Liver (tissue), 9 donors: ENCODE measurements around the gene KRT8. TPM values are rescaled to one million over a fixed set of nuclear protein-coding genes. Genes with fewer than 3 reads are reported as not detected.

Source experiments
- DNase-seq: peaks from one replicate; pipeline ENCODE4 v3.0.0-alpha.2; 2017; ENCODE audit warnings: low spot score
- H3K27ac ChIP-seq, 2 donors: one replicate each; pipeline ENCODE4 v1.7.0; 2013; ENCODE audit warnings: inconsistent platforms in 2 of 2, low read length in 2 of 2, control low read depth in 1 of 2, low read depth in 1 of 2, mild to moderate bottlenecking in 1 of 2
- H3K27me3 ChIP-seq, 4 donors: one replicate each; pipeline versions ENCODE4 v1.6.1 to v1.7.0; 2013; ENCODE audit warnings: low read length in 3 of 4, inconsistent platforms in 1 of 4, mild to moderate bottlenecking in 1 of 4, moderate library complexity in 1 of 4; ENCODE audit not compliant: control insufficient read depth in 4 of 4, insufficient read depth in 4 of 4
- H3K36me3 ChIP-seq, 4 donors: one replicate each; pipeline versions ENCODE4 v1.6.1 to v1.7.0; 2013; ENCODE audit warnings: low read length in 3 of 4, mild to moderate bottlenecking in 3 of 4, low read depth in 1 of 4, moderate library complexity in 1 of 4; ENCODE audit not compliant: control insufficient read depth in 4 of 4, insufficient read depth in 3 of 4
- H3K4me1 ChIP-seq, 4 donors: one replicate each; pipeline versions ENCODE4 v1.6.1 to v1.7.0; 2013; ENCODE audit warnings: low read length in 3 of 4, mild to moderate bottlenecking in 3 of 4, moderate library complexity in 1 of 4; ENCODE audit not compliant: control insufficient read depth in 4 of 4, insufficient read depth in 4 of 4
- H3K4me3 ChIP-seq, 3 donors: one replicate each; pipeline versions ENCODE4 v1.6.1 to v1.7.0; 2013; ENCODE audit warnings: low read length in 3 of 3, control low read depth in 1 of 3, low read depth in 1 of 3, mild to moderate bottlenecking in 1 of 3
- H3K9ac ChIP-seq, 2 donors: one replicate each; pipeline ENCODE4 v1.7.0; 2013; ENCODE audit warnings: low read length in 2 of 2, mild to moderate bottlenecking in 2 of 2, moderate library complexity in 2 of 2, control low read depth in 1 of 2, low read depth in 1 of 2
- H3K9me3 ChIP-seq, 4 donors: one replicate each; pipeline versions ENCODE4 v1.6.1 to v1.7.0; 2013; ENCODE audit warnings: low read length in 3 of 4; ENCODE audit not compliant: control insufficient read depth in 4 of 4
- ATF3 ChIP-seq: IDR thresholded peaks from 2 replicates; pipeline ENCODE4 v1.6.1; 2016; ENCODE audit warnings: antibody characterized with exemption
- CTCF ChIP-seq: fragments of 150-350 bp; IDR thresholded peaks from 2 replicates; pipeline ENCODE4 v1.5.1; 2017; ENCODE audit warnings: improper control_type of control experiment, low read depth, low read length; ENCODE audit not compliant: missing input control
- EGR1 ChIP-seq, 2 donors: IDR thresholded peaks; 2 replicates each; pipeline ENCODE4 v1.6.1; 2016 to 2018; ENCODE audit warnings: antibody characterized with exemption in 2 of 2, low read depth in 2 of 2
- FOXA1 ChIP-seq: IDR thresholded peaks from 2 replicates; pipeline ENCODE4 v1.6.1; 2016; ENCODE audit warnings: antibody characterized with exemption
- FOXA2 ChIP-seq: IDR thresholded peaks from 2 replicates; pipeline ENCODE4 v1.6.1; 2016; ENCODE audit warnings: antibody characterized with exemption
- GABPA ChIP-seq, 2 donors: IDR thresholded peaks in 1 of 2; conservative IDR thresholded peaks in 1 of 2; 2 replicates each; pipeline ENCODE4 v1.6.1; 2016; ENCODE audit warnings: antibody characterized with exemption in 2 of 2, mild to moderate bottlenecking in 1 of 2, moderate library complexity in 1 of 2
- HNF4A ChIP-seq, 2 donors: conservative IDR thresholded peaks; 2 replicates each; pipeline ENCODE4 v1.6.1; 2016; ENCODE audit warnings: antibody characterized with exemption in 2 of 2, mild to moderate bottlenecking in 2 of 2
- HNF4G ChIP-seq: IDR thresholded peaks from 2 replicates; pipeline ENCODE4 v1.6.1; 2016; ENCODE audit warnings: antibody characterized with exemption
- JUND ChIP-seq, 2 donors: IDR thresholded peaks; 2 replicates each; pipeline ENCODE4 v1.6.1; 2016; ENCODE audit warnings: antibody characterized with exemption in 2 of 2
- MAX ChIP-seq: IDR thresholded peaks from 2 replicates; pipeline ENCODE4 v1.6.1; 2016; ENCODE audit warnings: antibody characterized with exemption
- NR2F2 ChIP-seq: IDR thresholded peaks from 2 replicates; pipeline ENCODE4 v1.6.1; 2016; ENCODE audit warnings: antibody characterized with exemption
- RAD21 ChIP-seq, 2 donors: IDR thresholded peaks; 2 replicates each; pipeline ENCODE4 v1.6.1; 2016; ENCODE audit warnings: antibody characterized with exemption in 2 of 2, mild to moderate bottlenecking in 2 of 2
- REST ChIP-seq: IDR thresholded peaks from 2 replicates; pipeline ENCODE4 v1.6.1; 2016; ENCODE audit warnings: antibody characterized with exemption, mild to moderate bottlenecking
- RXRA ChIP-seq, 2 donors: IDR thresholded peaks; 2 replicates each; pipeline ENCODE4 v1.6.1; 2017 to 2018; ENCODE audit warnings: antibody characterized with exemption in 2 of 2, mild to moderate bottlenecking in 1 of 2
- SP1 ChIP-seq: IDR thresholded peaks from 2 replicates; pipeline ENCODE4 v1.6.1; 2018; ENCODE audit warnings: antibody characterized with exemption, mild to moderate bottlenecking
- TAF1 ChIP-seq: conservative IDR thresholded peaks from 2 replicates; pipeline ENCODE4 v1.6.1; 2016; ENCODE audit warnings: antibody characterized with exemption, mild to moderate bottlenecking
- YY1 ChIP-seq: IDR thresholded peaks from 2 replicates; pipeline ENCODE4 v1.6.1; 2016; ENCODE audit warnings: antibody characterized with exemption, mild to moderate bottlenecking
- ZBTB33 ChIP-seq: IDR thresholded peaks from 2 replicates; pipeline ENCODE4 v1.6.1; 2016; ENCODE audit warnings: antibody characterized with exemption
- WGBS: extraction: QIAGEN DNeasy Blood & Tissue Kit; methylation state at CpG from one replicate; pipeline ENCODE4 v1.1.7; 2013; 5-methylcytosine and 5-hydroxymethylcytosine counted together
- polyA plus RNA-seq, 2 donors: library from polyadenylated mRNA; stranded (reverse) in 1 of 2; unstranded in 1 of 2; fragments of 200-250 nt in 1 of 2; fragments of >200 nt in 1 of 2; fragmentation: Nextera tagmentation in 1 of 2; extraction: Ambion mirVana in 1 of 2; gene quantifications; one replicate each; pipeline versions ENCODE4 v1.2.1 to v1.2.3, GENCODE V29; 2013 to 2015
- total RNA-seq, 2 donors: library from RNA; depleted of rRNA; stranded (reverse); fragments of >200 nt; gene quantifications; one replicate each; pipeline ENCODE4 v1.2.3, GENCODE V29; 2014
- donor health status: healthy.
- donor health status: healthy.
- donor health status: healthy.
- donor health status: healthy.
- donor health status: healthy.

The KRT8 gene
- total and polyA plus RNA-seq, 4 donors, result 128 to 383 (median 198) TPM

- peak; percentile 74 to 77 for TF ChIP-seq JUND (IDR thresholded peaks at IDR 0.05)
- TF ChIP-seq SP1, result peak; percentile 87
- peak; percentile 26 for TF ChIP-seq TAF1
- no peak for TF ChIP-seq MAX
- no peak for TF ChIP-seq ATF3
- TF ChIP-seq ZBTB33, result no peak
- TF ChIP-seq NR2F2, result no peak
- no peak for TF ChIP-seq CTCF
- no peak for TF ChIP-seq GABPA (IDR thresholded peaks at IDR 0.05 in 1 of 2, conservative IDR thresholded peaks at IDR 0.05 in 1 of 2)
- TF ChIP-seq EGR1 (IDR thresholded peaks at IDR 0.05; ENCODE audit: low read depth in 2 of 2), result peak in 1 of 2 donors; percentile 15
- TF ChIP-seq FOXA2, result no peak
- no peak for TF ChIP-seq FOXA1
- TF ChIP-seq REST, result peak; percentile 73
- no peak for TF ChIP-seq YY1
- TF ChIP-seq RXRA (IDR thresholded peaks at IDR 0.05), result peak; percentile 58 to 63
- peak in 1 of 2 donors; percentile 47 for TF ChIP-seq RAD21 (IDR thresholded peaks at IDR 0.05)
- TF ChIP-seq HNF4A (conservative IDR thresholded peaks at IDR 0.05), result peak; percentile 82 to 84
- peak; percentile 49 for TF ChIP-seq HNF4G
- Histone ChIP-seq H3K4me3 (peak overlapping the region in 2 of 3 donors; percentile 11 to 21), H3K27me3 (no peaks in the 10 kb centered on the region), H3K9me3 (no peaks in the 10 kb centered on the region), H3K27ac (peak overlapping the region; percentile 98), H3K4me1 (peaks cover 11 to 56% (median 40%) of the 10 kb centered on the region in 4 donors), H3K9ac (peak overlapping the region; percentile 70 to 71), H3K36me3 (peaks cover 3 to 19% (median 13%) of the 10 kb centered on the region in 4 donors)
- 33% methylated on average over 10 of the region's 10 CpGs for WGBS
- peak; percentile 43 for DNase-seq
These were observed 42.1 kb upstream of the KRT8 start for GRCh38 chr12:52946797-52947547.
